ENCODE data around the gene ABCC2.
A peak's percentile ranks its signal among the peaks of the same experiment; 100 is the strongest.
"Not testable (repeated sequence)": the region's sequence is repeated elsewhere in the genome, so short reads cannot be mapped to it uniquely, and the experiment has no call there.

The ABCC2 gene

DNA sequence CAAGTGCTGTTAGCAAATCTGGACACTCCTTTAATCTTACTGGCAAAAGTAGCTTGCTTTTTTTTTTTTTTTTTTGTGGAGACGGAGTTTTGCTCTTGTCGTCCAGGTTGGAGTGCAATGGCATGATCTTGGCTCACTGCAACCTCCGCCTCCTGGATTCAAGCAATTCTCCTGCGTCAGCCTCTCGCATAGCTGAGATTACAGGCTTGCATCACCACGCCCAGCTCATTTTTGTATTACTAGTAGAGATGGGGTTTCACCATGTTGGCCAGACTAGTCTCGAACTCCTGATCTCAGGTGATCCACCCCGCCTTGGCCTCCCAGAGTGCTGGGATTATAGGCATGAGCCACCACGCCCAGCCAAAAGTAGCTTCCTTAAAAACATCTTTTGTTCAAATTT lies 112.6 kb downstream of the ABCC2 start:
- H2BK120ac ChIP-seq (ENCODE audit: insufficient read depth, low read length, poor library complexity); H4K8ac ChIP-seq (ENCODE audit: low read depth, low read length); H3K27me3 ChIP-seq (ENCODE audit: insufficient read depth, low read length); H3K9me3 ChIP-seq (ENCODE audit: insufficient read depth, low read depth, low read length); H3K79me1 ChIP-seq (ENCODE audit: low read length); H3K9ac ChIP-seq (ENCODE audit: low read length); H3K79me2 ChIP-seq (ENCODE audit: control insufficient read depth, insufficient read depth, low read length, poor library complexity); H2BK5ac ChIP-seq (ENCODE audit: low read depth, low read length, poor library complexity); H3K4ac ChIP-seq (ENCODE audit: low read depth, low read length); H2AFZ ChIP-seq (ENCODE audit: insufficient read depth, low read length, poor library complexity); H3K23ac ChIP-seq (ENCODE audit: low read length); H4K91ac ChIP-seq (ENCODE audit: low read depth, low read length); H3K18ac ChIP-seq (ENCODE audit: low read length); H3K4me3 ChIP-seq (ENCODE audit: low read depth, low read length); H3K4me1 ChIP-seq (ENCODE audit: control insufficient read depth in 1 of 2, insufficient read depth in 2 of 2, low read length in 2 of 2); H3K14ac ChIP-seq (ENCODE audit: low read length); H2AK5ac ChIP-seq (ENCODE audit: low read length); H4K12ac ChIP-seq (ENCODE audit: low read depth, low read length); H3K4me2 ChIP-seq (ENCODE audit: low read length); H3K27ac ChIP-seq (ENCODE audit: low read depth, low read length); H2BK12ac ChIP-seq (ENCODE audit: low read length): not testable (repeated sequence)
- peaks cover 27 to 48% of the 10 kb centered on the region in 2 experiments for H3K36me3 ChIP-seq (ENCODE audit: control insufficient read depth in 1 of 2, insufficient read depth in 2 of 2, low read length in 2 of 2)
- no CpG with 5 or more reads among the region's 9 CpGs for WGBS (ENCODE audit: extremely low coverage, insufficient coverage, insufficient read length)
- DNase-seq = peak; percentile 43 to 66

DNA sequence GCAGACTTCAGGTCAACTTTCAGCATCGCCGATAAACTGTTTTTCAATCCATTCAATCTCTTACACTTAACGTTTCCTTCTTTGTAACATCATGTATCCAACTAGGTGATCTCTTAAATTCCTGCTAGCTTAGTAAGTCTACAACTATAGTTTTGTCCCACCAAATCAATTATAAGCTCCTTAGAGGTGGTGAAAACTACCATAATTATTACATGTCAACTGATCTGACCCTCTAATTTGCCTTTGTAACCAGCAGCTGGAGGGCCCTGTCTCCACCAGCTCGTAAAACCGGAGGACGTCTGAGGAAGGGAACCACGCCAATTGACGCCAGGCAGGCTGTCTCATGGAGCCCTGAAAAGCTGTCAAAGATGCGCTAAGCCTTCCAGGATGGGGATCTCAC lies 113.4 kb downstream of the ABCC2 start:
- H2BK120ac ChIP-seq (ENCODE audit: insufficient read depth, low read length, poor library complexity) = no peak overlapping the region
- H3K79me2 ChIP-seq (ENCODE audit: control insufficient read depth, insufficient read depth, low read length, poor library complexity) = no peaks in the 10 kb centered on the region
- no peak overlapping the region for H3K4me3 ChIP-seq (ENCODE audit: low read depth, low read length)
- no peak overlapping the region for H2BK12ac ChIP-seq (ENCODE audit: low read length)
- H3K18ac ChIP-seq (ENCODE audit: low read length) = no peak overlapping the region
- H3K23ac ChIP-seq (ENCODE audit: low read length) = no peak overlapping the region
- no peaks in the 10 kb centered on the region for H3K79me1 ChIP-seq (ENCODE audit: low read length)
- H3K9ac ChIP-seq (ENCODE audit: low read length) = no peak overlapping the region
- peaks cover 29 to 49% of the 10 kb centered on the region in 2 experiments for H3K36me3 ChIP-seq (ENCODE audit: control insufficient read depth in 1 of 2, insufficient read depth in 2 of 2, low read length in 2 of 2)
- no peak overlapping the region for H2AK5ac ChIP-seq (ENCODE audit: low read length)
- no CpG with 5 or more reads among the region's 9 CpGs for WGBS (ENCODE audit: extremely low coverage, insufficient coverage, insufficient read length)
- no peak for DNase-seq
- H3K4me2 ChIP-seq (ENCODE audit: low read length) = no peak overlapping the region
- H3K27ac ChIP-seq (ENCODE audit: low read depth, low read length) = no peak overlapping the region
- no peaks in the 10 kb centered on the region for H3K9me3 ChIP-seq (ENCODE audit: insufficient read depth, low read depth, low read length)
- no peak overlapping the region for H4K12ac ChIP-seq (ENCODE audit: low read depth, low read length)
- H3K4me1 ChIP-seq (ENCODE audit: control insufficient read depth in 1 of 2, insufficient read depth in 2 of 2, low read length in 2 of 2) = no peaks in the 10 kb centered on the region
- no peaks in the 10 kb centered on the region for H3K27me3 ChIP-seq (ENCODE audit: insufficient read depth, low read length)
- H4K91ac ChIP-seq (ENCODE audit: low read depth, low read length) = no peak overlapping the region
- no peak overlapping the region for H2AFZ ChIP-seq (ENCODE audit: insufficient read depth, low read length, poor library complexity)
- H3K4ac ChIP-seq (ENCODE audit: low read depth, low read length) = no peak overlapping the region
- H2BK5ac ChIP-seq (ENCODE audit: low read depth, low read length, poor library complexity) = no peak overlapping the region
- H4K8ac ChIP-seq (ENCODE audit: low read depth, low read length) = no peak overlapping the region
- H3K14ac ChIP-seq (ENCODE audit: low read length) = no peak overlapping the region
